Activated naive CD4-positive, alpha-beta T cell treated with anti-CD3 and anti-CD28 coated beads, Interleukin-2, amount 50 U/mL, for 16 hours (primary cell): ENCODE measurements around the gene LMAN2.
A peak's percentile ranks its signal among the peaks of the same experiment; 100 is the strongest.

Source experiments
- DNase-seq: peaks from one replicate; pipeline ENCODE4 v3.0.0-alpha.2; 2020

The LMAN2 gene

DNA sequence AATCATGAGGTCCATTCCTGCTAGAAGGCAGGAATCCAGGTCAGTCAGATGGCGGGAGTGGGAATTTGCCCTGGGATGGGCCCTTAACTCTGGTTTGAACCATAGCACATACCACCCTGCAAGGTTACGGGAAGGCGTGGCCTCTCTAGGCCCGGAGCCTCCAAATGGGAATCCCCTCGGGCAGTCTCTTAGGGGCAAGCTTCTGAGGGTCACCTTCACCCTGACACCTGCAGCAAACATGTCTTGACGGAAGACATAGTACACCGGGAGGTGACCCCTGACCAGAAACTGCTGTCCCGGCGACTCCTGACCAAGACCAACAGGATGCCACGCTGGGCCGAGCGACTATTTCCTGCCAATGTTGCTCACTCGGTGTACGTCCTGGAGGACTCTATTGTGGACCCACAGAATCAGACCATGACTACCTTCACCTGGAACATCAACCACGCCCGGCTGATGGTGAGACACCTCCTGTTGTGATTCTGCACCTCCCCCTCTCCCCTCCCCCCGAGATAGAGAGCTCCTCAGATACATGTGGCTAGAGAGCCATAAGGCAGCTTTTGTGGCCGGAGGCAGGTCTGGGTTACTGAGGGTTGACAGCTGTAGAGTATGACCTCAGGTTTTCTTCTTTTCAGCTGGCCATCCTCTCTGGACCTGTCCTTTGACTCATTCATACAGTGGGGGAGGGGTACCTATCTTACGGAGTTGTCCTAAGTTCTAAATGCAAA is 46.9 kb downstream of the LMAN2 start:
- DNase-seq, result no peak

DNA sequence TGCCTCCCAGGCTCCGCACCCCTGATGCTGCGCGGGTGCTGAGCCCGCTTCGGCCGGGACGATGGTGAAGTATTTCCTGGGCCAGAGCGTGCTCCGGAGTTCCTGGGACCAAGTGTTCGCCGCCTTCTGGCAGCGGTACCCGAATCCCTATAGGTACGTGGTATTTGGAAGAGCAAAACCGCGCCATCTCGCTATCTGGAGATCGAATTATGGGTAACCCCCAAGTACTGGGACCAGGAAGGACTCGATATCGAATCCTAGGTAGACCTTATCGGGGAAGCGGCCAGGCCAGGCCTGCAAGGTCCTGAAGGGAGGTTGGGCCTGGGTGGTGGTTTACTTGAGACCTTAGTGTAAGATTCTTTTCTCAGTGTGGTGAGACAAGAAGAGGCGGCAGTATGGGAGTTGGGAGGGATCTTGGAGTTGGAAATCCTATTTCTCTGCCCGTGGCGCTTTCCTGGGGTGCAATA is 47.5 kb downstream of the LMAN2 start:
- DNase-seq, result no peak

DNA sequence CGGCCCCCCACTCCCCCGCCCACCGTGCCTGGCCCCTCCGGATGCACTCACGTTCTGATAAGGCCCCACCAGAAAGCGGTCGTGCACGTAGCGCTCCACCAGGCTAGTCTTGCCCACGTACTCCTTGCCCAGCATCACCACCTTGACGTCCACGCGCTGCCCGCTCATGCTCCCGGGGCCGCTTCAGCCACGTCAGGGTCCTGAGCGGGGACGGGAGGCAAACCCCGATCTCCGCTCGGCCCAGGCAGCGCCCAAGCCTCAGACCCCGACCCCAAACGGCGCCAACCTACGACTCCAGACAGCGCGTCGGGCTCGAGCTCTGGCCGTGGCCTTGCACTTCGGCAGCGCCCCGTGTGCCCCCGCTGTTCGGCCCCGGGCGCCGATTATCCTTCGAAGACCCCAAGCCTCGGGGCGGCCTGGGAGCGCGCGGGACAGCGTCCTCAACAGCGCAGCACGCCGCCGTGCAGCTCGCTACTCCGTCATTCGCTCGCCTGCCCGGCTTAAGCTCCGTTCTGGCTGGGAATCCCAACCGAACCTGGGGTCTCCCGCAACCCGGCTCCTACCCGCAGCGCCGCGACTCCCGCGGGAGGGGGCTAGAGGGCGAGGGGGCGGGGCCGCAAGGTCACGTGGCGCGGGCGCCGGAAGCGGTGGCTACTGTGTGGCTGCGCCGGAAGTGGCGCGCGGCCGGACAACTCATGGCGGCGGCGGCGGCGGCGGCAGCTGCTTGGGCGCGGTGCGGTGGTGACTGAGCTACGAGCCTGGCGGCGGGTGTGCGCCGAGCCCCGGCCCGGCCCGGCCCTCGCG is 48.1 kb downstream of the LMAN2 start, which contains the start of the genes PRELID1 and RAB24:
TSS of gene PRELID1 (plus strand) at position 679 of the 804 bp plus-strand sequence. CDS start 187 bp downstream, outside the sequence.
TSS of gene RAB24 (minus strand) at position 599 of the 804 bp plus-strand sequence. CDS start at position 168, 431 bp downstream.
- DNase-seq, result peak; percentile 90

DNA sequence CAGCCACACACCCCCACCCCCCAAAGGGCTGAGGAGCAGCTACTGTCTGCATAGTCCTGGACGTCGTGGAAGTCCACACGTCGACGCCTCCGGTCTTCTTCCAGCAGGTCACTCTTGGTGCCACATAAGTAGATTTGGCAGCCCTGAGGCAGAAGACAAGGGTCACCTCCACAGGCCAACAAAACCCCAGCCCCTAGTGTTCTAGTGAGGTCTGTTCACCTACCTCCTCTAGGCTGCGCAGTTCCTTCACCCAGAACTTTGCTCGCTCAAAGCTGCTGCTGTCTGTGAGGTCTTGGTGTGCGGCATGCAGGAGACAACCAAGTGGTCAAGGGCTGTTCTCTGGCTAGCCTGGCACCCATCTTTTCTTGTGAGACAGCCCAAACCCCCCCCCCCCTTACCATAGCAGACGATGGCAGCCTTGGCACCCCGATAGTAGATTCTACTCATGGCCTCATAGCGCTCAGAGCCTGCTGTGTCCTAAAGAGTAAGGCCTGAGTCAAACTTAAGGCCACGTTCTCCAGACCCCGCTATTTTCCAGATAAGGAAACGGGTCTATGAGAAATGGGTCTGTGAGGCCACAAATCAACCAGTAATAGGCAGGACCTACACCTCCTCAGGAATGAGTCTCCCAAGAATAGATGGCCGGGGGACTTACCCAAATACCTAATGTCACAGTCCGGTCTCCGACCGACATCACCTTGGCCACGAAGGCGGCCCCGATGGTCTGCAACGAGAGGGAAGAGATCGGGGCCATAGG is 48.9 kb downstream of the LMAN2 start:
- no peak for DNase-seq

DNA sequence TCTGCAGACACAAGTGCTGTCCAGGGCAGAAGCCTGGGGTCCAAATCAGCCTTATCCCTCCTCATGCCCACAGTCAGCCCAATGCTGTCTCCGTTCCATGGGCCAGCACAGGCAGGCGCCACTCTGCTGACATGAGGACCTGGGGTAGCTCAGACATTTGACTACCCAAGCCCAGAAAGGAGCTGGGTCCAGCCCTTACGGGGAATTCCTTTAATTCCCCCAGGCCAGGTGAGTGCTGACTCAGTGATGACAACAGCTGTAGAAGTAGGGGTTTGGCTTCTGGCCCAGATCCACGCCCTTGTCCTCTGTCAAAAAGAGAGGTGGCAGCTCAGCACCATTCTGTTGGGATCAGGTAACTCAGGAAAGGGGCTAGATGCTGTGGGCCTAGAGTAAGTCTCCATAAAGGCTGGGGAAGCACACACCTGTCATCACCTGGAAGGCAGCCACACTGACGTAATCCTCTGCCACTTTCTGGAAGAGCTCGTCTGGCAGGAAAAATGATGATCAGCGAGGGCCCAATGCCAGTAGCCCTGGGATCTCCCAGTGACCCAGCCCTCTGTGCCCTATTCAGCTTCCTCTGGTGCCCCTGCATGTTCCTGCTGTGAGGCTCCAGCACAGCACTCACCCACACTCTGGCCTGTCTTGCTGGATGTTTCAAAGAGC is 49.8 kb downstream of the LMAN2 start:
- no peak for DNase-seq

DNA sequence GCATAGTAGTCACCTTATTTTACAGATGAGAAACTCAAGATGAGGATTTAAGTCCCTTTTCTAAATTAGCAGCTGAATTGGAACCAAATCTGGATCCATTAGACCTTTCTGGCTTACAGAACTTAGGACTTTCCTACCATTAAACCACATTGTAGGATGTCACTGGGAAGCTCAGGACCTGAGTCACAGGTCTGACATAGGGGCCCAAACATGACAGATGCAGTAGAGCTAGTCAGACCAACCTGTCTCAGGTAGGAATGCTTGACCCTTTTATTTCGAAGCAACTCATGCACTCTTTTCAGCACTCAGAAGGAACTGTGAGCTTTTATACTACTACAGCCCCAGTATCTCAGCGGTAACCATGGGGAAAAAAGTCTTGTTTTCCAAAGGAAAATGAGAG is 50.5 kb downstream of the LMAN2 start:
- no peak for DNase-seq

DNA sequence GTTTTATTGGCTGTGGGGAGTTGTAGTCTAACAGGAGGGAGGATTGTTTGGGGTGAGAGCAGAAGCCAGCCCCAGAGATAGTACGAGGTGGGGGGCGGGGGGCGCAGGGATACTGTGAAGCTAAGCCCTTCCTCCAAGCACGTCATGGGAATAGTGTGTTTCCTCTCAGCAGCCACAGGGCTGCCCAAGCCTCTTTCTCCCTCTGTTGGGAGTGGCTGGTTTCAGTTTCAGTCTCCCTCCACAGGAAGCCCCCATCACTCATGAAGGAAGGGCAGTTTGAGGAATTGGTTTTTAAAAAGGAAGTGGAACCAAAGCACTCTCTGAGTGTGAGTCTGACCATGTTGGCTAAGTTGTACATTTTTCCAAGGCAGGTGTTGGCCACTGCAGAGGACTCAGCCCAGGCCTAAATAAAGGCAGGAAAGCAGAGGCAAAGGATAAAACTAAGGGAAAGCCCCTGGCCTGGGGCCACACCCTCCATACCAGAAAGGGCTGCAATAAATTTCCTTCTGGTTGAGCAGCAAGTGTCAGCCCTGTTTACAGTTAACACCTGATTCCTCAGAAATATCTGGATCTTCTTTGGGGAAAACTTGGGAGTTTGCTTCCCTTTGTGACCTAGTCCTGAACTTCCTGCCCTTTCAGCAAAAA is 51.1 kb downstream of the LMAN2 start:
- no peak for DNase-seq

DNA sequence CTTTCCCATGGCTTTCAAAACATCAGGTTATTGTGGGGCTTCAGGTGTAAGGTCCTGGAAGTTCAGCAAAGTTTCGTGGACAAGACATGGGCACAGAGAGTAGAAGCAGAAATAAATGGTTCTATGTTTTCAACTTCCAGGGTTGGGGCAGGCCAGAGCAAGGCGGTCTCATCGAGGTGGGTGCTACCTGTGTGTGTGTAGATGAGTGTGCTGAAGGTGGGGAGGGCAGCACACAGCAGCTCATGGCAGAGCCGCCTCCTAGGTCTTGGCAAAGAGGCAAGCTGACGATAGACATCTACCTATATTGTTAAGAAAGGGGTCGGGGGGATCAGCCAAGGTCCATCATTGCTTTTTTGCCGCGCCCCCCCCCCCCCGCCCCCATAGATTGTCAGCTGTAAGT is 51.8 kb downstream of the LMAN2 start:
- no peak for DNase-seq

DNA sequence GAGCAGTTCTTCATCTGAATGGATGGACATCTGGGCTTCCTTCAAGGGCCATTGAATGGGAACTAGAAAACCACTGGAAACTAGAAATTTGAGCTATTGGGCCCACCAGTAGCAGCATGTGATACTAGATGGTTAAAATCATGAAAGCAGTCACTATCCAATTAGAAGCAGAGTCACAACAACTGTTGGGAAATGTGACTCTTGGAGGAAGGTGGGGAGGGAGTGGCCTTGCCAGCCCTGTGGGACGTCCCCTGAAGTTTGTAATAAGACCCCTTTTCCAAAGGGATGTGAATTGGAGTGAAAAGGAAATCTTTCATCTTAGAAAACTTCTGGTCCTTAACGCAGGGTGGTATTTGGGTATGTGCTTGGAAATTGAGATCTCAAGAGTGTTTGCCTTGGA is 53.5 kb downstream of the LMAN2 start:
- no peak for DNase-seq

DNA sequence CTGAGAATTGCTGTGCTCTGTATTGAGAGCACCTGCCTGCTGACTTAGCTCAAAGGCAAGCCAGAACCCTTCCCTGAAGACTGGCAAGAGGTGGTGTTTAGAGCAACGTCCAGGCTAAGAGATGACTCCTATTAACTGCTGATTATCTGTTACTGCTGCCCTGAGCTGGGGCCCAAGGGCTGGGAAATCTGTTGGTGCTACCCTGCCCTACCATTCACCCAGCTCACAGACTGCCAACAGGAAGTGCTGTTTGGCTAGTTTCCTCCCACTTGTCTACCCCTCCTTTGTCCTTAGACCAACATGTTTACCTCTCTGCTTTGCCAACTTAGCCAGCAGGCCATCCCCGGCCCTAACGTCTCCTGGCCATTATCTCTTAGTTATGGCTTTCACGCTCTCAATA is 54.9 kb downstream of the LMAN2 start:
- no peak for DNase-seq

DNA sequence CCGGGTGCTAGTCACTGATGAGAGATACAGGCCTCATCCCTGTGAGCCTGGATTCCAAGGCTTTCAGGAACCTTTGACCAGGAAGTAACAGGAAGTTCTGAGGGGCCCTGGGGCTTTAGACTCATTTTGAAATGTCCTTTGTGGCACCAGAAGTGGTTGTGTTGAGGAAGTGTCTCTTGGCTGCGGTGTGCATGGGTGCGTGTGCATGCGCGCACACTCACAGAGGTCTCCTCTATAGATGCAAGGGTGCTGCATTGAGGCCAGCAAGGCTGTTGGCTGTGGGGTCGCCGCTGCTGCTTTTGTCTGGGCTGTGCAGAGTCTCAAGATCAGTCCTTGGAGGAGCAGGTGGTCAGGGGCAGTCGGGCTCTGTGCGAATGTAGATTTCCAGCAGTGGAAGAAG is 55.5 kb downstream of the LMAN2 start:
- DNase-seq, result no peak

DNA sequence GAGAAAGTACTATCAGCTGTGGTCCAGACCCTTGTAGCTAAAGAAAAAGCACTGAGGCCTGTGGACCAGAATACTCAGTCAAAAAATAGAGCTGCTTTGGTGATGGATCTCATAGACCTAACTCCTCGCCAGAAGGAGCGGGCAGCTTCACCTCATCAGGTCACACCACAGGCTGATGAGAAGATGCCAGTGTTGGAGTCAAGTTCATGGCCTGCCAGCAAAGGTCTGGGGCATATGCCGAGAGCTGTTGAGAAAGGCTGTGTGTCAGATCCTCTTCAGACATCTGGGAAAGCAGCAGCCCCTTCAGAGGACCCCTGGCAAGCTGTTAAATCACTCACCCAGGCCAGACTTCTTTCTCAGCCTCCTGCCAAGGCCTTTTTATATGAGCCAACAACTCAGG is 56.8 kb downstream of the LMAN2 start:
- DNase-seq, result no peak

DNA sequence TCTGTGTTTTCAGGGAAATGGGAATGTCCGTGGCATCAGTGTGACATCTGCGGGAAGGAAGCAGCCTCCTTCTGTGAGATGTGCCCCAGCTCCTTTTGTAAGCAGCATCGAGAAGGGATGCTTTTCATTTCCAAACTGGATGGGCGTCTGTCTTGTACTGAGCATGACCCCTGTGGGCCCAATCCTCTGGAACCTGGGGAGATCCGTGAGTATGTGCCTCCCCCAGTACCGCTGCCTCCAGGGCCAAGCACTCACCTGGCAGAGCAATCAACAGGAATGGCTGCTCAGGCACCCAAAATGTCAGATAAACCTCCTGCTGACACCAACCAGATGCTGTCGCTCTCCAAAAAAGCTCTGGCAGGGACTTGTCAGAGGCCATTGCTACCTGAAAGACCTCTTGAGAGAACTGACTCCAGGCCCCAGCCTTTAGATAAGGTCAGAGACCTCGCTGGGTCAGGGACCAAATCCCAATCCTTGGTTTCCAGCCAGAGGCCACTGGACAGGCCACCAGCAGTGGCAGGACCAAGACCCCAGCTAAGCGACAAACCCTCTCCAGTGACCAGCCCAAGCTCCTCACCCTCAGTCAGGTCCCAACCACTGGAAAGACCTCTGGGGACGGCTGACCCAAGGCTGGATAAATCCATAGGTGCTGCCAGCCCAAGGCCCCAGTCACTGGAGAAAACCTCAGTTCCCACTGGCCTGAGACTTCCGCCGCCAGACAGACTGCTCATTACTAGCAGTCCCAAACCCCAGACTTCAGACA is 57.5 kb downstream of the LMAN2 start:
- no peak for DNase-seq

DNA sequence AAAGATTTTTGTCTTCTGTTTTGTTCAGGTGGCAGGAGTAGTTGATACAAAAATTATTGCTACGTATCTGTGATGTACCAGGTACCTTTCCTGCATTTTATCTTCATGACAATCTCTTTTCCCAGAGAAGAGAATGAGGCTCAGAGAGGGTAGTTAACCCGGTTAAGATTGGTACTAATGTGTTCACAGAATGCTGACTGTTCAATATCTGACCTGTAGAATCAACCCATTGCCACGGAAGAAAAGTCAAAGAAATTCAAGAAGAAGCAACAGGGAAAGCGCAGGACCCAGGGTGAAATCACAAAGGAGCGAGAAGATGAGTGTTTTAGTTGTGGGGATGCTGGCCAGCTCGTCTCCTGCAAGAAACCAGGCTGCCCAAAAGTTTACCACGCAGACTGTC is 59.7 kb downstream of the LMAN2 start:
- no peak for DNase-seq

DNA sequence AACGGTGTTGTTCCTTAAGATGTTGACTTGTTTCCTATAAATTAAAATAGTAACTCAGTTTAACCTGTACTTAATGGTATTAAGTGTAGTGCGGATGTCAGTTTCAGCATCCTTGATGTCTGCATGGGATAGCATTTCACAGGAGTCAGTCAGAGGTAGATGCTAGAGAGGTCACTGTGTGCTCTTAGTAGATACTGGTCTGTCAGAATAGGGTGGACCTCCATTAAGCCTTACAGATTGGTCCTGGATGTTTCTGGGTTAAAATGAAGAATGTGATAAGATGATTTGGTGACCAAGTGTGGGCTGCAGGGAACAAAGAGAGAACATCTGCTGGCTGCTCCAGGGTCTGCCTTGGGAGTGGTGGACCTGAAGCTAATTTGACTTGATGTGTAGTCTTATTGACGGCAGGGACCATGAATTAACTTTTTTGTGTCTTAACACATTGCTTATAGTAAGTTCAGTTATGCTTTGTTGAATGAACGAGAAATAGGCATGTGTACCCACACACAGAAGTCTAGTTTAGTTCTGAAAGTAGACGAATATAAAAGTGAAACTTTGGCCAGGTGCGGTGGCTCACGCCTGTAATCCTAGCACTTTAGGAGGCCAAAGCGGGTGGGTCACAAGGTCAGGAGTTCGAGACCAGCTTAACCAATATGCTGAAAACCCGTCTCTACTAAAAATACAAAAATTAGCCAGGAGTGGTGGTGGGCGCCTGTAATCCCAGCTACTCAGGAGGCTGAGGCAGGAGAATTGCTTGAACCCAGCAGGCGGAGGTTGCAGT is 60.5 kb downstream of the LMAN2 start:
- DNase-seq, result no peak

DNA sequence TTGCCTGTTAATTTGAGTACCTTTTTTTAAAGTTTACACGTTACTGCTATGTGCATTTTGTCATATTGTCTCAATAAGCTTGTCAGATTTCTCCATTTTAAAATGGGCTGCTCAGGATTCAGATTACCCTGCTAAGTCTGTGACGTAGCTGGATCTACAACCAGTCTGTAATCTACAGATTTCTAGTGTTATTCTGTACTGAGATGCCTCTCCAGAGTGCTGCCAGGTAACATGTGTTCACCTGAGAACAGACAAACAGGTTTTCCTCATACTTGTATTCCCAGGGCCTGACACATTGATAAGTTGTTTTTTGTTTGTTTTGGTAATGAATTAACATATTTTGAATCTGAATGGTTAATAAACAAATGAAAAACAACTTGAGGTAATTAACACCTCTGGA is 63.3 kb downstream of the LMAN2 start:
- no peak for DNase-seq
